Kidney epithelial cell (primary cell): ENCODE data around the gene AP1S3. TPM values are rescaled to one million over a fixed set of nuclear protein-coding genes. Genes with fewer than 3 reads are reported as not detected.
A peak's percentile ranks its signal among the peaks of the same experiment; 100 is the strongest.

Source experiments
- DNase-seq: peaks from one replicate; pipeline ENCODE4 v3.0.0-alpha.2; 2010; ENCODE audit warnings: low read depth
- H3K27me3 ChIP-seq: 2 replicates; pipeline ENCODE4 v1.6.0; 2011; ENCODE audit warnings: low read length; ENCODE audit not compliant: control insufficient read depth, insufficient read depth
- H3K36me3 ChIP-seq: 2 replicates; pipeline ENCODE4 v1.5.1; 2011; ENCODE audit warnings: low read length; ENCODE audit not compliant: control insufficient read depth, insufficient read depth
- H3K4me3 ChIP-seq: 2 replicates; pipeline ENCODE4 v1.5.1; 2011; ENCODE audit warnings: low read depth, mild to moderate bottlenecking, control low read depth, low read length
- CTCF ChIP-seq: IDR thresholded peaks from 2 replicates; pipeline ENCODE4 v1.5.1; 2011; ENCODE audit warnings: mild to moderate bottlenecking, moderate library complexity, low read length, control low read depth, inconsistent platforms; ENCODE audit not compliant: insufficient read depth, poor library complexity, severe bottlenecking
- total RNA-seq: library from RNA; depleted of rRNA; stranded (reverse); fragments of >200 nt; gene quantifications from 2 replicates; pipeline ENCODE4 v1.2.3, GENCODE V29; 2015

Gene AP1S3
- total RNA-seq, result 21.4 and 22.4 TPM in 2 replicates

DNA sequence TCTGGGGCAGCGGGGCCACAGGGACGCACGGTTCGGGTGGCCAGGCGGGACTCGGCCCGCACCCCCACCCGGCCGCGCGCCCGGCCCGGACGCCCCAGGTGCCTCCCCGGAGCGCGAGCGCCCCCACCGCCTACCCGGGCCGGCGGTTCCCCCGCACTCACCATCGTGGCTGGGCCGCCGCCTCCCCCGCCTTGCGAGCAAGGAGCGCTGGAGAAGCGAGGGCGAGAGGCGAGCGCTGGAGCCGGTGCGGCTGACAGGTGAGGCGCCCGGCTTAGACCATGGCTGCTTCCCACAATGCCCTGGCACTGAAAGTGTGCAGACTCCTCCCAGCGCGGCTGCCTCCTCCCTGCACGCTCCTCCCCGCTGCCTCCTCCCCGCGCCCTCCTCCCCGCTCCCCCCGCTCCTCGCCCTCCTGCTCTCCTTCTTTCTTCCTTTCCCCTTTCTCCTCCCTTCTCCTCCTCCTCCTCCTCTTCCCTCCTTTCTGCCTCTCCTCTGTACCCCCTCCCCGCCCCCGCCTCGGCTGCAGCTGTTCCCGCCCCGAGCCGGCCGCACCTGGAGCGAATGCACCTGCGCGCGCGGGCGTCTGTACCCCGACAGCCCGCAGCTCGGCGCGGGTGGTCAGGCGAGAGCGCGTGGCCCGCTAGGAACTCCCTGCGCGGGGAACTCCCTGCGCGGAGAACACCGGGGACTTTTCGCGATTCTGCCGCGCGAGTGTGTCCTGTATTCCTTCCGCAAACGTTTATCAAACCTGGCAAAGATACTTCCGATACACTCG is at the start of gene AP1S3:
Gene AP1S3 (minus strand): TSS at position 296 of the 775 bp plus-strand sequence. CDS start 132 bp downstream, at position 164.
- Histone ChIP-seq H3K36me3 (no peaks in the 10 kb centered on the region), H3K27me3 (no peaks in the 10 kb centered on the region), H3K4me3 (peak within 1 kb of the TSS; percentile 76)
- no peak for DNase-seq
- no peak for TF ChIP-seq CTCF

GRCh38 chr2:223887127-223887526 is 49.7 kb upstream of the AP1S3 start:
- TF ChIP-seq CTCF, result no peak
- Histone ChIP-seq H3K4me3 (no peak overlapping the region), H3K27me3 (no peaks in the 10 kb centered on the region), H3K36me3 (peaks cover 3% of the 10 kb centered on the region)
- no peak for DNase-seq

GRCh38 chr2:223886726-223887125 is 49.3 kb upstream of the AP1S3 start:
- Histone ChIP-seq H3K27me3 (no peaks in the 10 kb centered on the region), H3K4me3 (no peak overlapping the region), H3K36me3 (peaks cover 3% of the 10 kb centered on the region)
- DNase-seq, result no peak
- no peak for TF ChIP-seq CTCF

DNA sequence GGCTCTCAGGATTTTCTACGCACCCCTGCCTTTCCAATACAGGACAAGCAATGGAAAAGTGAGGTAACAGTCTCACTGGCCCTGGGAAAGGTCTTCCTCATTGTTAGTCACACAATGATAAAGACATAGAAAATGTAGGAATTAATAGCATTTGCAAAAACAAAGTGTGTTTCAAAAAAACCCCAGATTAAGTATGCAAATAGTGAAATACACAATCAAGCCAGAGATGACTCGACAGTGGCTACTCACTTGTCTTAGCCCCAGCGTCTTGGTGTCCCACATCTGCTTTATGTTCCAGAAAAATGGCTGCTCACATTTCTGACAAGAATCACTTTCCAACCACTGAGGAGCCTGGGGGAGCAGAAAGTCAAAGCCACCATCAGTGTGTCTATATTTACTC is 47.0 kb upstream of the AP1S3 start:
- TF ChIP-seq CTCF, result no peak
- DNase-seq, result no peak
- H3K36me3 ChIP-seq, result peaks cover 3% of the 10 kb centered on the region
- no peak overlapping the region for H3K4me3 ChIP-seq
- H3K27me3 ChIP-seq, result no peaks in the 10 kb centered on the region

GRCh38 chr2:223882715-223883114 is 45.3 kb upstream of the AP1S3 start:
- no peak for DNase-seq
- Histone ChIP-seq H3K27me3 (no peaks in the 10 kb centered on the region), H3K36me3 (peaks cover 1% of the 10 kb centered on the region), H3K4me3 (no peak overlapping the region)
- TF ChIP-seq CTCF, result no peak

- TF ChIP-seq CTCF, result no peak
- Histone ChIP-seq H3K27me3 (no peaks in the 10 kb centered on the region), H3K36me3 (peaks cover 1% of the 10 kb centered on the region), H3K4me3 (no peak overlapping the region)
- DNase-seq, result no peak
Measured at GRCh38 chr2:223880796-223881195, 43.4 kb upstream of the AP1S3 start.
